Esophagus muscularis mucosa (tissue), 4 donors: Measurements from ENCODE around the gene CPLANE2.

ENCODE experiments used
- CTCF ChIP-seq, 3 experiments: fragments of 200-600 bp in 2 of 3; fragments of 450-650 bp in 1 of 3; sonication (generic) in 2 of 3; IDR thresholded peaks; one replicate each; pipeline ENCODE4 v1.5.1; 2017 to 2019; ENCODE audit warnings: antibody characterized with exemption in 3 of 3, mild to moderate bottlenecking in 2 of 3, moderate library complexity in 1 of 3
- EP300 ChIP-seq: sonication (generic); formaldehyde crosslinking; IDR thresholded peaks from one replicate; pipeline ENCODE4 v1.6.1; 2017; ENCODE audit warnings: antibody characterized with exemption
- POLR2AphosphoS5 ChIP-seq, 2 donors: sonication (generic); formaldehyde crosslinking; IDR thresholded peaks; one replicate each; pipeline ENCODE4 v1.6.1; 2017; ENCODE audit warnings: antibody characterized with exemption in 2 of 2

GRCh38 chr1:16262067-16262466 is 25.1 kb upstream of the CPLANE2 start:
- TF ChIP-seq CTCF (IDR thresholded peaks at IDR 0.05) (no peak), POLR2AphosphoS5 (IDR thresholded peaks at IDR 0.05) (no peak), EP300 (no peak)
